ENCODE results near the gene TAOK3. TPM values are rescaled to one million over a fixed set of nuclear protein-coding genes. Genes with fewer than 3 reads are reported as not detected.

Gene TAOK3
- total and polyA plus RNA-seq, 4 donors = 6.7 to 28.6 (median 19.5) TPM

GRCh38 chr12:118144499-118144898, 228.2 kb downstream of the TAOK3 start:
- Histone ChIP-seq H3K4me1 (ENCODE audit: control insufficient read depth in 4 of 4, insufficient read depth in 4 of 4, low read length in 3 of 4) (peaks cover 7 to 42% (median 20%) of the 10 kb centered on the region in 4 donors), H3K27me3 (ENCODE audit: control insufficient read depth in 4 of 4, insufficient read depth in 4 of 4, low read length in 3 of 4) (no peaks in the 10 kb centered on the region), H3K9me3 (ENCODE audit: control insufficient read depth in 4 of 4, low read length in 3 of 4) (no peaks in the 10 kb centered on the region), H3K27ac (ENCODE audit: low read depth in 1 of 2, low read length in 2 of 2) (no peak overlapping the region), H3K9ac (ENCODE audit: low read depth in 1 of 2, low read length in 2 of 2) (no peak overlapping the region), H3K4me3 (ENCODE audit: low read depth in 1 of 3, low read length in 3 of 3) (no peak overlapping the region), H3K36me3 (ENCODE audit: control insufficient read depth in 4 of 4, insufficient read depth in 3 of 4, low read depth in 1 of 4, low read length in 3 of 4) (peaks cover 13 to 51% (median 37%) of the 10 kb centered on the region in 4 donors)
- WGBS = 95% methylated on average over 13 of the region's 13 CpGs
- no peak for DNase-seq (ENCODE audit: low spot score)
- TF ChIP-seq SP1 (IDR thresholded peaks at IDR 0.05) (no peak), CTCF (IDR thresholded peaks at IDR 0.05; ENCODE audit: low read depth, low read length, missing input control) (no peak), RAD21 (IDR thresholded peaks at IDR 0.05) (no peak), JUND (IDR thresholded peaks at IDR 0.05) (no peak), HNF4G (IDR thresholded peaks at IDR 0.05) (no peak), GABPA (IDR thresholded peaks at IDR 0.05 in 1 of 2, conservative IDR thresholded peaks at IDR 0.05 in 1 of 2) (no peak), ZBTB33 (IDR thresholded peaks at IDR 0.05) (no peak), RXRA (IDR thresholded peaks at IDR 0.05) (no peak), HNF4A (conservative IDR thresholded peaks at IDR 0.05) (no peak), NR2F2 (IDR thresholded peaks at IDR 0.05) (no peak), EGR1 (IDR thresholded peaks at IDR 0.05; ENCODE audit: low read depth in 2 of 2) (no peak), TAF1 (conservative IDR thresholded peaks at IDR 0.05) (no peak), FOXA2 (IDR thresholded peaks at IDR 0.05) (no peak)
- TF ChIP-seq, protein P1, sequence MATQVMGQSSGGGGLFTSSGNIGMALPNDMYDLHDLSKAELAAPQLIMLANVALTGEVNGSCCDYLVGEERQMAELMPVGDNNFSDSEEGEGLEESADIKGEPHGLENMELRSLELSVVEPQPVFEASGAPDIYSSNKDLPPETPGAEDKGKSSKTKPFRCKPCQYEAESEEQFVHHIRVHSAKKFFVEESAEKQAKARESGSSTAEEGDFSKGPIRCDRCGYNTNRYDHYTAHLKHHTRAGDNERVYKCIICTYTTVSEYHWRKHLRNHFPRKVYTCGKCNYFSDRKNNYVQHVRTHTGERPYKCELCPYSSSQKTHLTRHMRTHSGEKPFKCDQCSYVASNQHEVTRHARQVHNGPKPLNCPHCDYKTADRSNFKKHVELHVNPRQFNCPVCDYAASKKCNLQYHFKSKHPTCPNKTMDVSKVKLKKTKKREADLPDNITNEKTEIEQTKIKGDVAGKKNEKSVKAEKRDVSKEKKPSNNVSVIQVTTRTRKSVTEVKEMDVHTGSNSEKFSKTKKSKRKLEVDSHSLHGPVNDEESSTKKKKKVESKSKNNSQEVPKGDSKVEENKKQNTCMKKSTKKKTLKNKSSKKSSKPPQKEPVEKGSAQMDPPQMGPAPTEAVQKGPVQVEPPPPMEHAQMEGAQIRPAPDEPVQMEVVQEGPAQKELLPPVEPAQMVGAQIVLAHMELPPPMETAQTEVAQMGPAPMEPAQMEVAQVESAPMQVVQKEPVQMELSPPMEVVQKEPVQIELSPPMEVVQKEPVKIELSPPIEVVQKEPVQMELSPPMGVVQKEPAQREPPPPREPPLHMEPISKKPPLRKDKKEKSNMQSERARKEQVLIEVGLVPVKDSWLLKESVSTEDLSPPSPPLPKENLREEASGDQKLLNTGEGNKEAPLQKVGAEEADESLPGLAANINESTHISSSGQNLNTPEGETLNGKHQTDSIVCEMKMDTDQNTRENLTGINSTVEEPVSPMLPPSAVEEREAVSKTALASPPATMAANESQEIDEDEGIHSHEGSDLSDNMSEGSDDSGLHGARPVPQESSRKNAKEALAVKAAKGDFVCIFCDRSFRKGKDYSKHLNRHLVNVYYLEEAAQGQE (IDR thresholded peaks at IDR 0.05) = no peak
- TF ChIP-seq, protein P2, sequence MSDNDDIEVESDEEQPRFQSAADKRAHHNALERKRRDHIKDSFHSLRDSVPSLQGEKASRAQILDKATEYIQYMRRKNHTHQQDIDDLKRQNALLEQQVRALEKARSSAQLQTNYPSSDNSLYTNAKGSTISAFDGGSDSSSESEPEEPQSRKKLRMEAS (IDR thresholded peaks at IDR 0.05) = no peak
- TF ChIP-seq, protein P3, sequence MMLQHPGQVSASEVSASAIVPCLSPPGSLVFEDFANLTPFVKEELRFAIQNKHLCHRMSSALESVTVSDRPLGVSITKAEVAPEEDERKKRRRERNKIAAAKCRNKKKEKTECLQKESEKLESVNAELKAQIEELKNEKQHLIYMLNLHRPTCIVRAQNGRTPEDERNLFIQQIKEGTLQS (IDR thresholded peaks at IDR 0.05) = no peak

DNA sequence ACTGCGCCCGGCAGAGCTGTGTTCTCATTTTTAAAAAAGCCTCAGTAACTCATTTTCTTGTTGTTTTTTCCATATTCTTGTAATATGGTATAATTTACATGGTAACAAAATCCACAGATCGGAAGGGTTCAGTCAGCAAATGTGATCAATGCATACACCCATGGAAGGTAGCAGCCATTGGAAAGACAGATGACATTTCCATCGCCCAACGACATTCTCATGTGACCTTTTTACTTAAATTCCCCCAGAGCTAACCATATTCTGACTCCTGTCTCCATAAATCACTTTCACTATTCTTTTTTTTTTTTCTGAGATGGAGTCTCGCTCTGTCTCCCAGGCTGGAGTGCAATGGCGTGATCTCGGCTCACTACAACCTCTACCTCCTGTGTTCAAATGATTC, 231.9 kb downstream of the TAOK3 start:
- H3K4me1 ChIP-seq (ENCODE audit: control insufficient read depth in 4 of 4, insufficient read depth in 4 of 4, low read length in 3 of 4) = peaks cover 7 to 55% (median 36%) of the 10 kb centered on the region in 4 donors
- H3K9ac ChIP-seq (ENCODE audit: low read depth in 1 of 2, low read length in 2 of 2) = no peak overlapping the region
- H3K9me3 ChIP-seq (ENCODE audit: control insufficient read depth in 4 of 4, low read length in 3 of 4) = no peaks in the 10 kb centered on the region
- no peak overlapping the region for H3K4me3 ChIP-seq (ENCODE audit: low read depth in 1 of 3, low read length in 3 of 3)
- H3K27me3 ChIP-seq (ENCODE audit: control insufficient read depth in 4 of 4, insufficient read depth in 4 of 4, low read length in 3 of 4) = no peaks in the 10 kb centered on the region
- no peak for DNase-seq (ENCODE audit: low spot score)
- 97% methylated on average over 8 of the region's 8 CpGs for WGBS
- TF ChIP-seq TAF1 (conservative IDR thresholded peaks at IDR 0.05) (no peak), HNF4G (IDR thresholded peaks at IDR 0.05) (no peak), SP1 (IDR thresholded peaks at IDR 0.05) (no peak), EGR1 (IDR thresholded peaks at IDR 0.05; ENCODE audit: low read depth in 2 of 2) (no peak), CTCF (IDR thresholded peaks at IDR 0.05; ENCODE audit: low read depth, low read length, missing input control) (no peak), JUND (IDR thresholded peaks at IDR 0.05) (no peak), ZBTB33 (IDR thresholded peaks at IDR 0.05) (no peak)
- no peak overlapping the region for H3K27ac ChIP-seq (ENCODE audit: low read depth in 1 of 2, low read length in 2 of 2)
- peaks cover 12 to 45% (median 36%) of the 10 kb centered on the region in 4 donors for H3K36me3 ChIP-seq (ENCODE audit: control insufficient read depth in 4 of 4, insufficient read depth in 3 of 4, low read depth in 1 of 4, low read length in 3 of 4)
